Measurements from ENCODE around the gene GLIS1.

The GLIS1 gene

GRCh38 chr1:53530550-53530949, 208.4 kb downstream of the GLIS1 start:
- no peak for DNase-seq (ENCODE audit: low read depth)

DNA sequence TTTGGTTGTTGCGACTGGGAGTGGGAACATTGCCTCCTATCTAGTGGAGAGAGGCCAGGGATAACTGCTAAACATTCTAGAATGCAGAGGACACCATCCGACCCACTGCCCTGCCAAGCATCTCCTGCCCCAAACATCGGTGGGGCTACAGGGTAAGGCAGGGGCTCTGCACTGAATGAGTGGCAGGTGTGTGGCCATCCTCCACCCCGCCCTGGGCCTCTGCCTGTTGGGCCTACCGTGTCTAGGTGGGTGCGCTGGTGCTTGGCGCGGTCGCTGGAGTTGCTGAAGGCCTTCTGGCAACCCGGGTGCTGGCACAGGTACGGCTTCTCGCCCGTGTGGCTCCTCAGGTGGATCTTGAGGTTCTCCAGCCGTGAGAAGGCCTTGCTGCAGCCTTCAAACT, 209.4 kb downstream of the GLIS1 start:
- DNase-seq (ENCODE audit: low read depth), result no peak

DNA sequence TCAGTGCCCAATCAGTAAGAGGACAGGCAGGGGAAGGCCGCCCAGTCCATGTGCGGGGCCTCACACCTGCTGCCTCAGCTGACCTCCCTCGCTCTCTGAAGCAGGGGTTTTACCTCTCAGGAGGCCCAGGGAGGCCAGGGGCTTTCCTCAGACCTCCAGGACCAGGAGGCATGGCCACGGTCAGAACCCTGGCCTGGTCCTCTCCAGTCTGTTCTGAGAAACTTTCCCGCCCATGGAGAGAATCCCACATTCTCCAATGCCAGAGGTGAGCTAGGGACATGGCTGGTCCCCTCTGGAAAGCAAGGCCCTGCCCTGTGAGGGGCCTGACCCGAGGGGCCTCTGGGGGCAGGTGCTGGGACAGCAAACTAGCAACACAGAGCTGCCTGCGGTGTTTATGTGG, 211.6 kb downstream of the GLIS1 start:
- DNase-seq (ENCODE audit: low read depth), result no peak

- DNase-seq (ENCODE audit: low read depth), result no peak
Observed at GRCh38 chr1:53526451-53527101, 212.4 kb downstream of the GLIS1 start.

DNA sequence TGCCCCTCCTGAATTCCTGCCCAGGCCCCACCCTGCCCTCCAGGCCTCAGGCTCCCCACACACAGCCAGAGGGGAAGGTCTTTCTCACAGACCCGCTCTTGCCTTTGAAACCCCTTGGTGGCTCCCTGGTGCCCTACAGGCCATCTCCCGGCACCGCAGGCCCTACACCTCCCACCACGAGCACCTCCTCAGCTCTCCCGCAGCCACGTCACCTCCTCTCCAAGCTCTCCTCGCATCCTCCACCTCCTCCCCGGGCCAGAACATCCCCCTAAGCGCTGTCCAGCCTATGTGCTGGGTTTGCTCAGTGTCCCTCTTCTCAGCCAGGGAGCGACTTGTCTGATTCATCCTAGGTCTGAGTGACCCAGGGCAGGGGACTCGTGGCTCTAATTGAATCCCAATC, 213.4 kb downstream of the GLIS1 start:
- no peak for DNase-seq (ENCODE audit: low read depth)

GRCh38 chr1:53524428-53525375, 214.3 kb downstream of the GLIS1 start:
- DNase-seq (ENCODE audit: low read depth), result no peak

DNA sequence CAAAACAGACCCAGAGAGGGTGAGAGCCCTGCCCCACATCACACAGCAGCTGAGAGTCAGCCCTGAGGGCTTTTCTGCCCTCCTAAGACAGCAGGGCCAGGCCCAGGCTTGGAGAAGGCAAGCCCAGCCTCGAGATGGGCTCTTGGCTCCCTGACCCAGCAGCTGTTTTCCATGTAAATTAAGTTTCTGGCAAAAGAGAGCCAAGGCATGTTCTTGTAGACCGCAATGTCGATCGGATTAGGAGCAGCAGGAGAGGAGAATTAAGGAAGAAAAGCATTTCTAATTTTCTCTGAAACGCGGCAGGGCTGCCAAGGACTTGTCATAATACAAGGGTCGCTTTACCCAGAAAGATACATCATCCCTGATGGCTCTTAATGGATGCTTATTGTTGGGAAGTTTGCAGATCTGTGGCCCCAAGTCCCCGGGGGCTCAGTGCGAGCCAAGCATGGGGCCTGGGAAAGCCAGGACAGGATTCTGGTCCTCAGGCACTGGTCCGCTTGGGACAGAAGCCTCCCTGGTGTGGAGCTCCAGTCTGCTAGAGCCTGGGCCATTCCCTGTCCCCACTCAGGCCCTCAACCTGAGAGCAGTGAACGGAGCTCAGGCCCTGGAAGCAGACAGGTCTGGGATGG, 216.9 kb downstream of the GLIS1 start:
- no peak for DNase-seq (ENCODE audit: low read depth)

GRCh38 chr1:53520481-53520880, 218.5 kb downstream of the GLIS1 start:
- DNase-seq (ENCODE audit: low read depth), result no peak

DNA sequence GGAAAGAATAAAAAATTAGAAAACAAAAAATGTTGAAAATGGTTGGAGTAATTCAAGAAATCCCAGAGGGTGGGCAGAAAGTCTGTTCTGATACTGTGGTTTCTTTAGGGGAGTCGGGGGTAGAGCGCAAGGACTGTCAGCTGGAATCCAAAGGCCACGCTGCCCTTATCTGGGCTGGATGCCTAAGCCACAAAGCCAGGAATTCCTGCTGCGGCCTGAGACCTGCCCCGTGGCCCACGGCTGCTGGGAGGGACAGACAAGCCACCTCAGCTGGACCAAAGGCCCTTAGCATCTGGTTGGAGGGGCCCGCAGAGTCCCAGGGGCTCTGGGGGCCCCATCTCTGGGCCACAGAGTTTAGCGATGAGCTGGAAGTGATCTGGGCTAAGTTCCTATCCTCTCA, 219.5 kb downstream of the GLIS1 start:
- no peak for DNase-seq (ENCODE audit: low read depth)

DNA sequence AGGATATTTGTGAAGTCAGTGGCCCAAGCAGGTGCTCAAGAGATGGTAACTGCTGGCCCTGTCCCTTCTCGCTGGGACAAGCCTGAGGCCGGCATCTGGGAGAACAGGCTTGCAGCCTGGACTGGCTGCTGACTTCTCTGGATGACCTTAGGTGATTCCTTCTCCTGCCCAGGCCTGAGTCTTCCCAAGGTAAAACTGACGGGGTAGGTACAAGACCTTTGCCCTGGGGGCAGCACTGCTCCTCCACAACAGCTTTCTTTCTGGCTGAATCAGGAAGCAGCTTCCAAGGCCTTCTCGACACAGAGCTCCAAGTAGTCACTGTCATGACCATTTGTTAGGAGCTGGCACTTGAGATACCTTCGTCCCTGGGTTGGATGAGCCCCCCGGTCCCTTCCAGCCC, 220.2 kb downstream of the GLIS1 start:
- no peak for DNase-seq (ENCODE audit: low read depth)

DNA sequence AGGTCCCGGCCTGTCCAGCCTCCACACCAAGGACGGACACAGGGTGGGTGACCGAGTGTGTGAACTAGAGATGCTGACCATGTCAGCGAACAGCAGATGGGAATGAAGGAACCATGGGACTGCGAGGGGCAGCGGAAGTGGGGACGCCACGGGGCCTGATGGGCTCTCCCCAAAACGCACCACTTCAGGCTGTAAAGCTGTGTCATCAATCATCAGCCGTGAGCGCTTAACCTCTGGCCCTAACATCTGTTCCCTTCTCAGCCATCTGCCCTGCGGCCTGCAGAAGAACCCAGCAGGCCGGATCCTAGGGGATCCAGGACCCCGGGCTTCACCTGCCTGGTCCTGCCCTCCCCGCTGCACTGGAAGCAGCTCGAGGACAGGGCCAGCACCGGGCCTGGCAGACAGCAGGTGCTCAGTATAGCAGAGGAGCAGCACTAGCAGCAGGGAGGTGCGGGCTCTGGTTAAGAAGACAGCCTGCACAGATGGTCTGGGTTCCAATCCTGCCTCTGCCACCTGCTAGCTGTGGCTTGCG, 221.1 kb downstream of the GLIS1 start:
- no peak for DNase-seq (ENCODE audit: low read depth)

DNA sequence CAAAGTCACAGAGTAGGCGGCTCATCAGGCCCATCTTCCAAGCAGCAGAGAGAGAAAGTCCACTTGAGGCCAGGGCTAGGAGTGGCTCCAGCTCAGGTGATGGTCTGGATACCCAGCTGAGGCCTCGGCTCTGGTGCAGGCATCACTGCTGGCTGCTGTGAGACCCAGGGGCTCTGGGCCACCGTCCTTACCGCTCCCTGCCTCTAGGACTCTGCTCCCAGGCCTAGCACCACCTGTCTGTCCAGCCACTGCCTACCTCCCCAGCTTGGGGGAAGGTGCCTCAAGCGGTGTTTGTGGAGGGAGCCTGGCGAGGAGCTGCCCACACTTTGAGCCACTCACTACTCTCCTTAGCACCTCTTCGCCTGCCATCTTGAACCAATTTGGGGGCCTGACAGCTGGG, 221.9 kb downstream of the GLIS1 start:
- no peak for DNase-seq (ENCODE audit: low read depth)

GRCh38 chr1:53516181-53516580, 222.8 kb downstream of the GLIS1 start:
- DNase-seq (ENCODE audit: low read depth), result no peak

- no peak for DNase-seq (ENCODE audit: low read depth)
Observed at GRCh38 chr1:53514436-53514835, 224.5 kb downstream of the GLIS1 start.

- no peak for DNase-seq (ENCODE audit: low read depth)
Observed at GRCh38 chr1:53513846-53514245, 225.1 kb downstream of the GLIS1 start.

GRCh38 chr1:53512807-53513755, 225.9 kb downstream of the GLIS1 start:
- no peak for DNase-seq (ENCODE audit: low read depth)

DNA sequence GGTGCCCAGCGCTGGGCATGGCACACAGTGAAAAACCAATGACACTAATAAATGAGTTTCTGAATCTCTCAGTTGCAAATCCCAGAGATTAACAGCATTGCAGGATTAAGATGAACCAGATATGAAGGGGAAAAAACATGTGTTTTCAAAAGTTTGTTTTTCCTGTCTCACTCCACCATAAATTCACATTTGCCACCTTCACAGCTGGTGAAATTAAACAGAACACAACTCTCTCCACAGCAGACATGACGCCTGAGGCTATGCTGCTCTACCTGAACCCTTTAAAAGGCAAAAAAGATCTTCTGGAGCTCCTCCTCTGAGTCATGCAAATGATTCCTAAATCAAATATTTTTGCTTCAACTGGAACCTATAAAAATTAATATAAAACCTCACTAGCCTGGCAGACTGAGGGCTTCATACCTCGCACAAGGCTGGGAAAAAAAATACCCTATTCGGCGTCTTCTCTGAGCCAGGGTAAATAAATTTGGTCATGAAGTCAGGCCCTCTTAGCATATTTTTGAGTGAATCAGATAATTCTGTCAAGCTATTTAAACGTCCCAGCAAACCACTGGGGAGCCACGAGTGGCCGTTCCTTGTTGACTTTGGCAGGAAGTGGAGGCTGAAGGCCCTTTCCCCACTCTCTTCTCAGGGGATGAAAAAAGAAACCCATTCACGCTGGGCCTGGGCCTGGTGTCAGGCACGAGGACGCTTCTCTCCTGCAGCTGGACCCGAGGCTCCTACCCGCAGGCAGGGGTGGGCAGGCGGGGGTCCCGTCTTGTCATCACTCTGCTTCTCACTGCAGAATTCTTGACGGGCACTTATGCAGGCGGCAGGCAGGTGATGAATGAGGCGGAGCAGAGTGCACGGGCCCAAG, 226.8 kb downstream of the GLIS1 start:
- DNase-seq (ENCODE audit: low read depth), result no peak

DNA sequence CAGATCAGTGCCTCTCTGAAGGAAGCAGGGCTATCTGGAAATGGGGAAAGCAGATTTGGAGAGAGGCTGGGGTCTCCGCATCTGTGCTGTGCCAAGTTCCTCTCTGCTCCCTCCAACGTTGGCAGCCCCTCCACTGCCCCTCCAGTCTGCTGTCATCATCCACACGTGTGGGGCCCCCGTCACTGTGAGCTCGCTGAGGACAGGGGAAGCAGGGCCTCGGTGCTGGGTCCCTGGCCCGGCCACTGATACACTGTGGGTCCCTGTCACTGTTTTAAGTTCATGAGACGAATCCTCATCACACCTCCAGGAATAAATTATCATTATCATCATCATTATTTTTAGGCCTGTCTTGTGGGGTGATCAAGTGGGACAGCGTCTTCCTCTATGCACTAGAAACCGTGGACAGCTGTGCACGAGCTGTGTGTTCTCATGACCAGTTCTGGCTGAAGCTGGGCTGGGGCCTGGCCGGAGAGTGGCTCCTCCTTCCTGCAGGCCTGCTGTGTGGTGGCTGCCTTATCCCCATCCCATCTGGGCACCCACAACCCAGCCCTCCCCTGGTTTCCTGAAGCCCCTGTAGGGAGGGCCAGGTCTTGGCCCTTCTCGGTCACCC, 227.5 kb downstream of the GLIS1 start:
- DNase-seq (ENCODE audit: low read depth), result no peak

GRCh38 chr1:53510215-53510614, 228.7 kb downstream of the GLIS1 start:
- no peak for DNase-seq (ENCODE audit: low read depth)

GRCh38 chr1:53509775-53510174, 229.2 kb downstream of the GLIS1 start:
- DNase-seq (ENCODE audit: low read depth), result no peak
